Glutamatergic neuron (in vitro differentiated cells): ENCODE data around the gene ETV5. TPM values are rescaled to one million over a fixed set of nuclear protein-coding genes. Genes with fewer than 3 reads are reported as not detected.

ENCODE experiments used
- DNase-seq: peaks from one replicate; pipeline ENCODE4 v3.0.0; 2022
- H3K27ac Mint-ChIP-seq: one replicate; pipeline ENCODE4 v1.8.0; 2020; ENCODE audit warnings: mild to moderate bottlenecking, mixed read lengths, inconsistent platforms; ENCODE audit not compliant: unreplicated experiment
- H3K27me3 Mint-ChIP-seq: one replicate; pipeline ENCODE4 v1.8.0; 2020; ENCODE audit warnings: mild to moderate bottlenecking, moderate library complexity, mixed read lengths, inconsistent platforms; ENCODE audit not compliant: unreplicated experiment
- H3K36me3 Mint-ChIP-seq: one replicate; pipeline ENCODE4 v1.8.0; 2020; ENCODE audit warnings: mild to moderate bottlenecking, mixed read lengths, inconsistent platforms; ENCODE audit not compliant: unreplicated experiment
- H3K4me1 Mint-ChIP-seq: one replicate; pipeline ENCODE4 v1.8.0; 2020; ENCODE audit warnings: mild to moderate bottlenecking, low read depth, mixed read lengths, inconsistent platforms; ENCODE audit not compliant: unreplicated experiment
- H3K4me3 Mint-ChIP-seq: one replicate; pipeline ENCODE4 v1.8.0; 2020; ENCODE audit warnings: mild to moderate bottlenecking, mixed read lengths, inconsistent platforms; ENCODE audit not compliant: unreplicated experiment
- H3K9me3 Mint-ChIP-seq: one replicate; pipeline ENCODE4 v1.8.0; 2020; ENCODE audit warnings: mild to moderate bottlenecking, moderate library complexity, mixed read lengths, inconsistent platforms; ENCODE audit not compliant: unreplicated experiment
- total RNA-seq: library from RNA; stranded (reverse); fragmentation: NEBNext Ultra II Directional; extraction: Animal tissue kit (Norgen Biotek cat#: 25700); gene quantifications from one replicate; pipeline ENCODE4 v1.2.1, GENCODE V29; 2021; ENCODE audit not compliant: unreplicated experiment
- TF ChIP-seq, protein P1 (sequence below): fragments of 200-600 bp; sonication (generic); IDR thresholded peaks from one replicate; pipeline ENCODE4 v1.5.0; 2021; ENCODE audit not compliant: partially characterized antibody, unreplicated experiment

Gene ETV5
- total RNA-seq, 1 donor from 2014 or later, result 16.9 TPM

DNA sequence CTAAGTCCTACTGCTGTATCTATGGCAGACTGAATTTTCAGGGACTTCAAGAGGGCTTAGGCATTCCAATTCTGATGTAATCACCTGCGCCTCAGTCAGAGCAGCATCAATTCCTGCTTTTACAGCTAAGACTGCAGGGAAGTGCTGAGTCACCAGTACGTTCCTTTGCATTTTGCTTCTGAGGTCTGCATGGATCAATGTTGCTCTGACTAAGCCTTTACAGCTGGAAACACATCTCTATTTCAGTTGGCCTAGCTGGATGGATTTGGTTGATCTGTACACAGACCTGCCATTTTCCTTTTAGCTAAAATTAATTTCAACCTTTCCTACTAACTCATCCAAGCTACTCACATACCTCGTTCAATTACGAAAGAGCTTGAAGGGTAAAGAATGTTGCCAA lies 51.3 kb downstream of the ETV5 start:
- Mint-ChIP-seq H3K27me3 (no peaks in the 10 kb centered on the region), H3K36me3 (no peaks in the 10 kb centered on the region), H3K9me3 (peaks cover 2% of the 10 kb centered on the region), H3K27ac (no peak overlapping the region), H3K4me3 (no peak overlapping the region), H3K4me1 (peaks cover 28% of the 10 kb centered on the region)
- TF ChIP-seq, protein P1, sequence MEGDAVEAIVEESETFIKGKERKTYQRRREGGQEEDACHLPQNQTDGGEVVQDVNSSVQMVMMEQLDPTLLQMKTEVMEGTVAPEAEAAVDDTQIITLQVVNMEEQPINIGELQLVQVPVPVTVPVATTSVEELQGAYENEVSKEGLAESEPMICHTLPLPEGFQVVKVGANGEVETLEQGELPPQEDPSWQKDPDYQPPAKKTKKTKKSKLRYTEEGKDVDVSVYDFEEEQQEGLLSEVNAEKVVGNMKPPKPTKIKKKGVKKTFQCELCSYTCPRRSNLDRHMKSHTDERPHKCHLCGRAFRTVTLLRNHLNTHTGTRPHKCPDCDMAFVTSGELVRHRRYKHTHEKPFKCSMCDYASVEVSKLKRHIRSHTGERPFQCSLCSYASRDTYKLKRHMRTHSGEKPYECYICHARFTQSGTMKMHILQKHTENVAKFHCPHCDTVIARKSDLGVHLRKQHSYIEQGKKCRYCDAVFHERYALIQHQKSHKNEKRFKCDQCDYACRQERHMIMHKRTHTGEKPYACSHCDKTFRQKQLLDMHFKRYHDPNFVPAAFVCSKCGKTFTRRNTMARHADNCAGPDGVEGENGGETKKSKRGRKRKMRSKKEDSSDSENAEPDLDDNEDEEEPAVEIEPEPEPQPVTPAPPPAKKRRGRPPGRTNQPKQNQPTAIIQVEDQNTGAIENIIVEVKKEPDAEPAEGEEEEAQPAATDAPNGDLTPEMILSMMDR, result no peak
- DNase-seq, result no peak

DNA sequence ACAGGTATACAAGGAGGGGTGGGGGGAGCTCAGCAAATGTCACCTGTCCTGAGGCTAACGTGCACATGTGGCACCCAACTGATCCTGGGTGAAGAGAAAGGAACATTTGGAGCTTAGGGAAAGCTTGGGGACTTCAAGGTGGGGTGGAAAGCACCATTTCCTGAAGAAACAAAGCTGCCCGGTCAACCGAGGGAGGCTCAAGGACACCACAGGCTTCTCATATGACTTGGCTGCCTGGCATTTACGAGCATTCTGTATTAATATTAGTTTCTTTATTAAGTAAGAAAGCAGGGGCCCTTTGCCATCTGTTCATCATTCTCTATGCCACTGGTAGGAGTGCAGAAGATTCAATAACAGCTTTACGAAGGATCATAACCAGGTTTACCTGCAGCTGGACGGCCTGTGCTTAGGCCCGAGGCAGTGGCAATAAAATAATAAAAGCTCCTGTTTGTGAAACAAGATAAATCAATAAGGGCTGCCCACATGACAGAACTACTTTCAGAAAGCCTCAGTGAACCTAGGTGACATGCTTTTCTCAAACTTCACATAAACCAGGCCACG lies 54.0 kb downstream of the ETV5 start:
- H3K36me3 Mint-ChIP-seq, result no peaks in the 10 kb centered on the region
- H3K27ac Mint-ChIP-seq, result peak overlapping the region; percentile 86
- DNase-seq, result no peak
- H3K27me3 Mint-ChIP-seq, result no peaks in the 10 kb centered on the region
- TF ChIP-seq, protein P1, result no peak
- H3K9me3 Mint-ChIP-seq, result peaks cover 5% of the 10 kb centered on the region
- peaks cover 39% of the 10 kb centered on the region for H3K4me1 Mint-ChIP-seq
- H3K4me3 Mint-ChIP-seq, result no peak overlapping the region

DNA sequence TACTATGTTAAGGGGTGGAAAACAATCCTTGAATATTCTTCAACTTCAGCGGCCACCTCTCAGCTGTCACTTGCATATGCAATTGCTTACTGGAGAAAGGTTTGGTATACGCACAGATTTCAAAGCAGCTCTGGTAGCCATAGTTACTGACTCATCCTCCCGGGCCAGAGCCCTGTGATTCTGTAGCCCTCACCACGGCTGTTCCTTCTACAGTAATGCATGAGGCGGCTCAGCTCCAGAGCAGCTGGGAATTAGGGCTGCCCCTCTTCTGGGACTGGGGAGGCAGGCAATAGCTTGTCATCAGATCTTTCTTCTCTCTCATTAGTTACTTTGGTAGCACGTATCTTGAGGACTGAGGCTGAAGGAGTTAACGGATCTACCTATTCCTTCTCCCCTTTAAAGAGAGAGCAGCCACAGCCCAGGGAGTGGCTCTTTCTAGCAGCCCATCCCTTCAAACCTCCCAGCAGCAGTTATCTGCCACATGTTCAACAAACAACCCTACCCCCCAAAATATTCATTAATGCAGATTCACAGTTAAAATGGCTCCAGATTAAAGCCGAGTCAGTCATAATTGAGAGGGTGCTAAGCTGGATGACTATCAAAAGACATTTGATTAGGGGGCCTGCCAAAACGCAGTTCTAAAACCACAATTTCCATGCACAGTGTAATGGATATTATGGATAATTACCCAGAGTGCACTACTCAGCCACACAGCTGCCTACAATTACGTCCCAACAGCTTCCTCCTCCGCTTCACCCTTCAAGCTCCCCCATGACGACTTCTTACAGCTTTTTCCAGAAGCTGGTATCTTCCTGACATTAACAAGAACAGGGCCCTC lies 54.7 kb downstream of the ETV5 start:
- H3K27me3 Mint-ChIP-seq, result no peaks in the 10 kb centered on the region
- peak overlapping the region; percentile 86 for H3K27ac Mint-ChIP-seq
- peaks cover 39% of the 10 kb centered on the region for H3K4me1 Mint-ChIP-seq

DNA sequence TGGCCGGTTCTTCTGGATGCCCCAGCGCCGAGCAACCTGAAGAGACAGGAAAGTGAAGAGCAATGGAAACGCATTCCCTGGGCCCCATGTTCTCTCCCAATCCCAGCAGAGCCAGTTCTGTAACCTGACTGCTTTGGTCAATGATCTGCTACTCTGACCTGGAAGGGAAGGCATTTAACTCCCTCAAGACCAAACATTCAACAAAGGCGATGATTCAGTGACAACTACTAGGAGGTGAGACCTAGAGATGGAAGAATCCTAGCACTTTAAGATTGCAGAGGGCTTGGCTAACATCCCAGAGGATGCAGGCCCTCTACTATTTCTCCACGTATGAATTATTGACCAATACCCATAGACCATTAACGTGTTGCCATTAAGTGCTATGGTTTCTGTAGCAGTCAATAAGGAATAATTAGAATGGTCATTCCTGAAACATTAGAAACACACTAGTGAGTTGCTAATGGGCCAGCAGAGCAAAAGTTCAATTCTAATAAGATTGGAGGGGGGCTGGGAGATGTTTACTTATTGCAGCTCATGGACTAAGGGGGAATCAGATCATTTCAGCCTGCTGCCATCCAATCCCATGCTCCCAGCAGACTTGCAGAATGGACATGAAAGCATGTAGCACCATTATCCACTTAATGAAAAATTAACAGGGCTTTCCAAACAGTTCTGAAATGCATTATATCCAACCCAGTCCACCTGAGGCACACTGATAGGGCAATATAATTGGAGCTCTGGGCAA lies 56.6 kb downstream of the ETV5 start:
- TF ChIP-seq, protein P1, result no peak
- Mint-ChIP-seq H3K9me3 (peaks cover 5% of the 10 kb centered on the region), H3K27me3 (no peaks in the 10 kb centered on the region), H3K4me1 (peaks cover 36% of the 10 kb centered on the region), H3K27ac (peak overlapping the region; percentile 85), H3K4me3 (peak overlapping the region; percentile 63), H3K36me3 (no peaks in the 10 kb centered on the region)
- peak; percentile 32 for DNase-seq

More for the DNA sequence above, 54.7 kb downstream of the ETV5 start:
- H3K4me3 Mint-ChIP-seq, result peak overlapping the region; percentile 46
- DNase-seq, result peak; percentile 66
- H3K9me3 Mint-ChIP-seq, result peaks cover 5% of the 10 kb centered on the region
- no peaks in the 10 kb centered on the region for H3K36me3 Mint-ChIP-seq
- TF ChIP-seq, protein P1, result no peak

DNA sequence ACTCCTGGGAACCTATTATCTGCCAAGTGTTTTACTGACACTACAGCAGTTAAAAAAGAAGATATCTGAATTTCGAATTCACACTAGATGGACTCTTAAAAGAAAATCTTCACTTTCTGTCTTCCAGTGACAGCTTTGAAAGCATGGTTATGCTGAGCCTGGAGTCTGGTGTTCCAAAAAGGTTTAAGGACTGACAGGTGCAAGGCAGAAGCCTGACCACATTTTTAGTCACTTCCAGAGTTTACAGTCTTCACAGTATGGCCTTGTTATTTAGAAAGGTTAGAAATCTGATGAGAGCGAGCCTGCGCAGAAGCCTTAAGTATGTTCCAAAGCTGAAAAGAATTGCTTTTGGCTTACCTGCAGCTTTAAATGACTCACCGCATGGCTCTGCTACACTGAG lies 59.9 kb downstream of the ETV5 start:
- Mint-ChIP-seq H3K9me3 (peaks cover 5% of the 10 kb centered on the region), H3K4me1 (peaks cover 23% of the 10 kb centered on the region), H3K27me3 (no peaks in the 10 kb centered on the region), H3K36me3 (no peaks in the 10 kb centered on the region), H3K27ac (no peak overlapping the region), H3K4me3 (no peak overlapping the region)
- TF ChIP-seq, protein P1, result no peak
- DNase-seq, result no peak
